Heart left ventricle (tissue), 13 donors: ENCODE measurements around the gene ZNF573.

Experiments
- POLR2A ChIP-seq, 2 donors: fragments of 450-650 bp; IDR thresholded peaks; one replicate each; pipeline ENCODE4 v1.6.1; 2017; ENCODE audit warnings: antibody characterized with exemption in 2 of 2, mild to moderate bottlenecking in 2 of 2, moderate library complexity in 2 of 2
- TF ChIP-seq, protein P1 (sequence below), 12 donors: fragments of 200-600 bp; sonication (generic) in 4 of 12; IDR thresholded peaks; one replicate each; pipeline versions ENCODE4 v1.5.0 to v1.8.0; 2018 to 2022; ENCODE audit warnings: antibody characterized with exemption in 12 of 12, mild to moderate bottlenecking in 5 of 12
- donor health status: ischemic (EF 13 %, LVEDD 7.1; RV severe dilation, severe dysfunction).
- donor health status: DM: no; HTN: yes; CAD: no.
- donor health status: DM: no; HTN: no; CAD: no.
- donor health status: ischemic (EF 25% LVEDD 6.9; RV normal size, moderate dysfunction).
- donor health status: ischemic (EF 25% LVEDD 5.7; RV mildly dilated, moderate dysfunction).
- donor health status: ischemic (EF 35%, LVEDD 5.7; RV mildly dilated, moderate dysfunction).
- donor health status: nonischemic (EF 11% LVEDD 7.7; RV severe dilation, severe dysfunction).
- donor health status: DM: yes; HTN: yes; CAD: no.
- donor health status: PGD.
- donor health status: ischemic (EF 29% LVEDD 5.4; RV normal size, mild dysfunction).
- donor health status: nonischemic (EF 23%, LVEDD 6.1; RV moderate dilation, normal function).

DNA sequence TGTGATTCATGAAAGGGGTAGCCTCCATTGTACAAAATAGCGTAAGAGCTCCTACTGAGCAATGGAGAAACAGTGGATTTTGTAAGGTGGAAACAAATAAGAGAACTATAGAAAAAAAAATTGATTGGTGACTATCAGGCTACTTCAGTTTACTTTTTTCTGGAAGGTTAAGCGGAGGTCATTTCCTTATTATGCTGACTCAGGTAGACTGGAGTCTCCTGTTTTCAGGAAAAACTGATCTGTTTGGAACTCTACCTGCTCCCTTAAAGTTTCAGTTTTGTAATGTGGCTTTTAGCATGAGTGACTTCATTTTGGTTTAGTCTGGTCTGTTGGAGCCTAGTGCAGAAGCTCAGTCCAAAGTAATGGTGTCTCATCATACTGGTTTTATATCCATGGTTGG is 63.2 kb downstream of the ZNF573 start:
- TF ChIP-seq, protein P1, sequence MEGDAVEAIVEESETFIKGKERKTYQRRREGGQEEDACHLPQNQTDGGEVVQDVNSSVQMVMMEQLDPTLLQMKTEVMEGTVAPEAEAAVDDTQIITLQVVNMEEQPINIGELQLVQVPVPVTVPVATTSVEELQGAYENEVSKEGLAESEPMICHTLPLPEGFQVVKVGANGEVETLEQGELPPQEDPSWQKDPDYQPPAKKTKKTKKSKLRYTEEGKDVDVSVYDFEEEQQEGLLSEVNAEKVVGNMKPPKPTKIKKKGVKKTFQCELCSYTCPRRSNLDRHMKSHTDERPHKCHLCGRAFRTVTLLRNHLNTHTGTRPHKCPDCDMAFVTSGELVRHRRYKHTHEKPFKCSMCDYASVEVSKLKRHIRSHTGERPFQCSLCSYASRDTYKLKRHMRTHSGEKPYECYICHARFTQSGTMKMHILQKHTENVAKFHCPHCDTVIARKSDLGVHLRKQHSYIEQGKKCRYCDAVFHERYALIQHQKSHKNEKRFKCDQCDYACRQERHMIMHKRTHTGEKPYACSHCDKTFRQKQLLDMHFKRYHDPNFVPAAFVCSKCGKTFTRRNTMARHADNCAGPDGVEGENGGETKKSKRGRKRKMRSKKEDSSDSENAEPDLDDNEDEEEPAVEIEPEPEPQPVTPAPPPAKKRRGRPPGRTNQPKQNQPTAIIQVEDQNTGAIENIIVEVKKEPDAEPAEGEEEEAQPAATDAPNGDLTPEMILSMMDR (IDR thresholded peaks at IDR 0.05) = no peak
- TF ChIP-seq POLR2A (IDR thresholded peaks at IDR 0.05) = no peak
